Measurements from ENCODE around the gene RD3L.

Gene RD3L

GRCh38 chr14:103892247-103892646, 50.1 kb downstream of the RD3L start:
- no peak for ATAC-seq

DNA sequence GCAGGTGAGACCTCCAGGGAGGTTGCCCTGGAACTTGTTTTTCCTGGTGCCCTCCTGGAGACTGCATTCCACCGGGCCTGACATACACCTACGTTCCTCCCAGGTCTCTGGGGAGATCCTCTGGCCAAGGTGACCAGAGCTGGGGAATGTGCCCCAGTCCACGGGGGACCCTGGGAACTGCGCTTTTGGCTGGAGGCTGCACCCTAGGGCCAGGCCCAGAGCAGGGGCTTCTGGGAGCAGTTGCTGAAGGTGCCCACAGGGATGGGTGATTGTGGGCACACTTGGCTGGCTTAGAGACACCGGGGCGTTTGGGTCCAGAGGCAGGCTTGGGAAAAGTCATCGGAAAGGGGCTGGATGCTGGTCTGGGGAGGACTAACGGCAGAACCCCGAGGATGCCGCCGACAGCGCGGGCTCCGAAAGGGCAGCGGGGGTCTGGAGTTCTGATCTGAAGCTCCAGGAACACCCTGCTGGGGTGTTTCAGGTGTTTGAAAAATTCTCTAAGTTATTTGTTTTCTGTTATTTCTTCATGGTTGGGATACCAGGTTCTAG, 50.6 kb downstream of the RD3L start:
- no peak for ATAC-seq

GRCh38 chr14:103890821-103891666, 51.3 kb downstream of the RD3L start:
- ATAC-seq = no peak
